GM10248 (cell line): Measurements from ENCODE around the gene DLG4.

Experiments
- CTCF ChIA-PET: fragments of 300-600 bp; sonication (Branson Sonifier 250); formaldehyde crosslinking; extraction: SDS; loops from one replicate; lab custom pipeline; 2021; ENCODE audit warnings: antibody characterized with exemption; lab: Yijun Ruan, JAX
- POLR2A ChIA-PET: fragments of 350-650 bp; sonication (Branson Sonifier 250); formaldehyde crosslinking; extraction: SDS; loops from one replicate; lab custom pipeline; 2020; ENCODE audit warnings: antibody characterized with exemption; lab: Yijun Ruan, JAX
- DNase-seq: peaks from one replicate; pipeline ENCODE4 v3.0.0; 2012; ENCODE audit errors: extremely low spot score
- CTCF ChIP-seq: IDR thresholded peaks from 2 replicates; pipeline ENCODE4 v1.5.1; 2012; ENCODE audit warnings: mild to moderate bottlenecking, low read depth; ENCODE audit errors: extremely low read depth, missing control alignments, control extremely low read depth

DLG4 gene

GRCh38 chr17:7219812-7220592 lies at the start of gene DLG4, which contains the start of gene ACADVL:
TSS of gene DLG4 (minus strand) at chr17:7219836.
TSS of gene ACADVL (plus strand) at chr17:7219938. CDS start at chr17:7219985, 47 bp downstream.
- POLR2A ChIA-PET = interaction anchor here (0.6 to 1.7 kb wide), 3 partner anchors 10 to 466 kb away, joined by 3 to 6 read pairs (median 4); no protein-coding TSS in a partner anchor
- CTCF ChIA-PET = interaction anchor here (0.8 to 3.7 kb wide), 14 partner anchors 9 to 174 kb away, joined by 3 to 31 read pairs (median 4); partner anchors contain the start of genes DVL2 and PHF23
- no peak for TF ChIP-seq CTCF
- peak; percentile 91 for DNase-seq

- POLR2A ChIA-PET = no interaction called here
- no peak for TF ChIP-seq CTCF
- DNase-seq = no peak
- CTCF ChIA-PET = interaction anchor here (1.4 to 2.2 kb wide), 2 partner anchors 14 to 30 kb away, joined by 8 to 11 read pairs; no protein-coding TSS in a partner anchor
Observed at GRCh38 chr17:7266784-7267183, 47.1 kb upstream of the DLG4 start.

- DNase-seq = no peak
- no peak for TF ChIP-seq CTCF
- ChIA-PET CTCF (interaction anchor here (2.3 kb wide), 1 partner anchor 32 kb away, joined by 9 read pairs; no protein-coding TSS in a partner anchor), POLR2A (no interaction called here)
Observed at GRCh38 chr17:7263801-7264078, 44.1 kb upstream of the DLG4 start.

GRCh38 chr17:7262935-7263800 lies 43.5 kb upstream of the DLG4 start:
- ChIA-PET POLR2A (no interaction called here), CTCF (interaction anchor here (2.3 kb wide), 1 partner anchor 33 kb away, joined by 9 read pairs; no protein-coding TSS in a partner anchor)
- DNase-seq = peak; percentile 38
- no peak for TF ChIP-seq CTCF

- no peak for TF ChIP-seq CTCF
- DNase-seq = no peak
- CTCF ChIA-PET = interaction anchor here (1.6 kb wide), 1 partner anchor 34 kb away, joined by 6 read pairs; no protein-coding TSS in a partner anchor
- POLR2A ChIA-PET = no interaction called here
Observed at GRCh38 chr17:7262192-7262934, 42.7 kb upstream of the DLG4 start, which contains the start of gene CLDN7. TSS of gene CLDN7 (minus strand) at chr17:7262478. CDS start at chr17:7262043, 435 bp downstream.
